HG02678 (cell line): ENCODE results near the gene ITSN2.

ENCODE experiments used
- ATAC-seq: cut with Tn5 transposase; IDR thresholded peaks from one replicate; pipeline ENCODE4 v1.9.1; 2021; ENCODE audit warnings: mild to moderate bottlenecking, moderate library complexity; ENCODE audit not compliant: unreplicated experiment

ITSN2 gene

GRCh38 chr2:24190503-24190902, 169.8 kb downstream of the ITSN2 start:
- no peak for ATAC-seq

- no peak for ATAC-seq
Observed at GRCh38 chr2:24189551-24189950, 170.8 kb downstream of the ITSN2 start.

GRCh38 chr2:24183366-24184069, 176.8 kb downstream of the ITSN2 start:
- no peak for ATAC-seq

GRCh38 chr2:24182507-24182906, 177.8 kb downstream of the ITSN2 start:
- no peak for ATAC-seq

- ATAC-seq = no peak
Observed at GRCh38 chr2:24181849-24182248, 178.5 kb downstream of the ITSN2 start.

- ATAC-seq = no peak
Observed at GRCh38 chr2:24179683-24180082, 180.7 kb downstream of the ITSN2 start.

- no peak for ATAC-seq
Observed at GRCh38 chr2:24176326-24176725, 184.0 kb downstream of the ITSN2 start.

- no peak for ATAC-seq
Observed at GRCh38 chr2:24175631-24176187, 184.6 kb downstream of the ITSN2 start.

GRCh38 chr2:24174851-24175277, 185.5 kb downstream of the ITSN2 start, which contains the start of gene FAM228A:
TSS of gene FAM228A (plus strand) at chr2:24175053. CDS start at chr2:24175481, 428 bp downstream.
- ATAC-seq = no peak

GRCh38 chr2:24169023-24169422, 191.3 kb downstream of the ITSN2 start:
- no peak for ATAC-seq

- peak; percentile 87 for ATAC-seq
Observed at GRCh38 chr2:24164416-24164973, 195.8 kb downstream of the ITSN2 start.

- ATAC-seq = no peak
Observed at GRCh38 chr2:24163601-24164000, 196.7 kb downstream of the ITSN2 start.

GRCh38 chr2:24163186-24163585, 197.2 kb downstream of the ITSN2 start:
- ATAC-seq = no peak

- no peak for ATAC-seq
Observed at GRCh38 chr2:24162494-24162893, 197.8 kb downstream of the ITSN2 start.

GRCh38 chr2:24160761-24161160, 199.6 kb downstream of the ITSN2 start:
- ATAC-seq = no peak

GRCh38 chr2:24159708-24160107, 200.6 kb downstream of the ITSN2 start:
- no peak for ATAC-seq

GRCh38 chr2:24158131-24158530, 202.2 kb downstream of the ITSN2 start:
- no peak for ATAC-seq

- no peak for ATAC-seq
Observed at GRCh38 chr2:24153478-24153877, 206.9 kb downstream of the ITSN2 start.
